Upper lobe of left lung (tissue), 6 donors: ENCODE results near the gene RORB. TPM values are rescaled to one million over a fixed set of nuclear protein-coding genes. Genes with fewer than 3 reads are reported as not detected.

ENCODE experiments used
- ATAC-seq, 2 donors: fragments of 200-7000 bp; cut with Tn5 transposase; one replicate each; pipeline ENCODE4 v1.9.1; 2022; ENCODE audit warnings: mild to moderate bottlenecking in 2 of 2, moderate library complexity in 2 of 2; ENCODE audit not compliant: low FRiP score in 2 of 2
- DNase-seq, 2 donors: peaks; one replicate each; pipeline ENCODE4 v3.0.0-alpha.2; 2019 to 2020
- H3K27ac ChIP-seq, 4 donors: fragments of 200-600 bp; sonication (generic); one replicate each; pipeline ENCODE4 v1.5.1; 2016 to 2019
- H3K27me3 ChIP-seq, 4 donors: fragments of 200-600 bp; sonication (generic); one replicate each; pipeline ENCODE4 v1.5.1; 2017 to 2019
- H3K36me3 ChIP-seq, 4 donors: fragments of 200-600 bp; sonication (generic); one replicate each; pipeline ENCODE4 v1.5.1; 2016 to 2019
- H3K4me1 ChIP-seq, 4 donors: fragments of 200-600 bp; sonication (generic); one replicate each; pipeline ENCODE4 v1.5.1; 2018 to 2019
- H3K4me3 ChIP-seq, 4 donors: fragments of 200-600 bp; sonication (generic); one replicate each; pipeline ENCODE4 v1.5.1; 2017 to 2019; ENCODE audit warnings: mild to moderate bottlenecking in 2 of 4, moderate library complexity in 1 of 4
- H3K9me3 ChIP-seq, 4 donors: fragments of 200-600 bp; sonication (generic); one replicate each; pipeline ENCODE4 v1.5.1; 2018 to 2019
- CTCF ChIP-seq, 6 experiments: fragments of 450-650 bp in 4 of 6; fragments of 200-600 bp in 2 of 6; sonication (generic) in 2 of 6; IDR thresholded peaks; one replicate each; pipeline ENCODE4 v1.5.1; 2016 to 2019; ENCODE audit warnings: antibody characterized with exemption in 6 of 6
- EP300 ChIP-seq, 4 donors: sonication (generic); formaldehyde crosslinking; IDR thresholded peaks; one replicate each; pipeline ENCODE4 v1.5.1; 2017; ENCODE audit warnings: antibody characterized with exemption in 4 of 4, control low read depth in 2 of 4
- POLR2A ChIP-seq, 4 donors: fragments of 450-650 bp; IDR thresholded peaks; one replicate each; pipeline ENCODE4 v1.5.1; 2016 to 2017; ENCODE audit warnings: antibody characterized with exemption in 4 of 4, mild to moderate bottlenecking in 2 of 4
- POLR2AphosphoS5 ChIP-seq, 2 donors: sonication (generic); formaldehyde crosslinking; IDR thresholded peaks; one replicate each; pipeline ENCODE4 v1.5.1; 2017; ENCODE audit warnings: antibody characterized with exemption in 2 of 2
- WGBS, 2 donors: methylation state at CpG; one replicate each; pipeline ENCODE4 v1.1.5; 2017 to 2018; 5-methylcytosine and 5-hydroxymethylcytosine counted together
- total RNA-seq, 6 donors: library from RNA; depleted of rRNA in 4 of 6; stranded (reverse); fragments of >200 nt in 4 of 6; gene quantifications; one replicate each; pipeline versions ENCODE4 v1.1.0 to v1.2.1, GENCODE V29; 2016 to 2021
- donor health status: DM: no; HTN: no; CAD: no; lungs with moderate emphysema.
- donor health status: DM: no; HTN: yes; CAD: no; lungs with severe emphysema.

Gene RORB
- total RNA-seq, 6 donors from 2014 or later: 0.78 to 4.0 (median 2.2) TPM

- peaks cover 16 to 31% (median 21%) of the 10 kb centered on the region in 4 donors for H3K4me1 ChIP-seq
- no peak overlapping the region for H3K4me3 ChIP-seq
- DNase-seq (no peak), ATAC-seq (no peak)
- TF ChIP-seq POLR2A (IDR thresholded peaks at IDR 0.05): no peak
- TF ChIP-seq POLR2AphosphoS5 (IDR thresholded peaks at IDR 0.05): no peak
- TF ChIP-seq CTCF (IDR thresholded peaks at IDR 0.05): no peak
- TF ChIP-seq EP300 (IDR thresholded peaks at IDR 0.05): no peak
- no peaks in the 10 kb centered on the region for H3K36me3 ChIP-seq
- 74 to 81% methylated on average over 1 of the region's 1 CpG for WGBS, 2 donors
- H3K27ac ChIP-seq: no peak overlapping the region
- peaks cover 0 to 18% (median 11%) of the 10 kb centered on the region in 4 donors for H3K27me3 ChIP-seq
- H3K9me3 ChIP-seq: no peaks in the 10 kb centered on the region
These were observed 2.6 kb upstream of the RORB start for GRCh38 chr9:74494490-74494889.

GRCh38 chr9:74496406-74496805, 729 bp upstream of the RORB start:
- Histone ChIP-seq H3K27me3 (peaks cover 0 to 28% (median 15%) of the 10 kb centered on the region in 4 donors), H3K36me3 (no peaks in the 10 kb centered on the region), H3K4me1 (peaks cover 17 to 42% (median 28%) of the 10 kb centered on the region in 4 donors), H3K4me3 (peak overlapping the region in 3 of 4 donors; percentile 54 to 62 (median 55)), H3K27ac (no peak overlapping the region), H3K9me3 (no peaks in the 10 kb centered on the region)
- DNase-seq (no peak), ATAC-seq (no peak)
- WGBS, 2 donors: 19 to 22% methylated on average over 6 of the region's 6 CpGs
- no peak for TF ChIP-seq POLR2A (IDR thresholded peaks at IDR 0.05)
- no peak for TF ChIP-seq CTCF (IDR thresholded peaks at IDR 0.05)
- TF ChIP-seq POLR2AphosphoS5 (IDR thresholded peaks at IDR 0.05): no peak
- TF ChIP-seq EP300 (IDR thresholded peaks at IDR 0.05): no peak

GRCh38 chr9:74497748-74498620, 849 bp downstream of the RORB start:
- 0% methylated on average over 39 to 54 of the region's 77 CpGs for WGBS, 2 donors
- ATAC-seq (peak in 1 of 2 donors; percentile 41), DNase-seq (peak; percentile 38 to 83)
- no peaks in the 10 kb centered on the region for H3K36me3 ChIP-seq
- peaks cover 0 to 28% (median 15%) of the 10 kb centered on the region in 4 donors for H3K27me3 ChIP-seq
- H3K4me1 ChIP-seq: peaks cover 17 to 42% (median 28%) of the 10 kb centered on the region in 4 donors
- TF ChIP-seq CTCF (IDR thresholded peaks at IDR 0.05) (no peak), POLR2AphosphoS5 (IDR thresholded peaks at IDR 0.05) (no peak), POLR2A (IDR thresholded peaks at IDR 0.05) (no peak), EP300 (IDR thresholded peaks at IDR 0.05) (no peak)
- no peaks in the 10 kb centered on the region for H3K9me3 ChIP-seq
- H3K27ac ChIP-seq: no peak overlapping the region
- H3K4me3 ChIP-seq: peak overlapping the region; percentile 54 to 62 (median 58)

GRCh38 chr9:74498621-74499095, 1.5 kb downstream of the RORB start:
- H3K27ac ChIP-seq: no peak overlapping the region
- H3K4me1 ChIP-seq: peaks cover 17 to 42% (median 28%) of the 10 kb centered on the region in 4 donors
- WGBS, 2 donors: 3% methylated on average over 29 of the region's 34 CpGs; no CpG with 5 or more reads in 1 of the 2 donors
- H3K27me3 ChIP-seq: peaks cover 0 to 28% (median 15%) of the 10 kb centered on the region in 4 donors
- TF ChIP-seq CTCF (IDR thresholded peaks at IDR 0.05) (no peak), POLR2AphosphoS5 (IDR thresholded peaks at IDR 0.05) (no peak), EP300 (IDR thresholded peaks at IDR 0.05) (no peak), POLR2A (IDR thresholded peaks at IDR 0.05) (no peak)
- DNase-seq (no peak), ATAC-seq (no peak)
- H3K4me3 ChIP-seq: peak overlapping the region in 3 of 4 donors; percentile 54 to 62 (median 55)
- H3K9me3 ChIP-seq: no peaks in the 10 kb centered on the region
- no peaks in the 10 kb centered on the region for H3K36me3 ChIP-seq
